GM13976 (cell line): ENCODE measurements around the gene KCND3.

Source experiments
- DNase-seq: peaks from one replicate; pipeline ENCODE4 v3.0.0; 2012; ENCODE audit warnings: low spot score
- CTCF ChIP-seq: IDR thresholded peaks from 2 replicates; pipeline ENCODE4 v1.5.1; 2012; ENCODE audit warnings: borderline replicate concordance, mild to moderate bottlenecking; ENCODE audit not compliant: insufficient read depth; ENCODE audit errors: extremely low read depth, missing control alignments, control extremely low read depth
- in situ Hi-C: fragments of 300-500 bp; cut with MboI; formaldehyde crosslinking; loops from one replicate; pipeline ENCODE4 v1.12.0; 2022; ENCODE audit warnings: low sequenced_read_pairs, mixed read lengths, inconsistent platforms; ENCODE audit not compliant: unreplicated experiment

KCND3 gene

GRCh38 chr1:111867868-111868440 is 121.5 kb downstream of the KCND3 start:
- in situ Hi-C loops, result no loop called here
- TF ChIP-seq CTCF, result no peak

GRCh38 chr1:111864862-111865261 is 124.6 kb downstream of the KCND3 start:
- no peak for DNase-seq
- TF ChIP-seq CTCF, result no peak
- in situ Hi-C loops, result no loop called here

More at GRCh38 chr1:111867868-111868440, 121.5 kb downstream of the KCND3 start:
- DNase-seq, result no peak

GRCh38 chr1:111863401-111863800 is 126.1 kb downstream of the KCND3 start:
- TF ChIP-seq CTCF, result no peak
- DNase-seq, result no peak
- in situ Hi-C loops, result no loop called here

- TF ChIP-seq CTCF, result no peak
- in situ Hi-C loops, result no loop called here
- DNase-seq, result no peak
Measured at GRCh38 chr1:111862599-111862998, 126.9 kb downstream of the KCND3 start.

- in situ Hi-C loops, result no loop called here
- no peak for DNase-seq
- TF ChIP-seq CTCF, result no peak
Measured at GRCh38 chr1:111861523-111861922, 127.9 kb downstream of the KCND3 start.

- no peak for DNase-seq
- TF ChIP-seq CTCF, result no peak
- in situ Hi-C loops, result no loop called here
Measured at GRCh38 chr1:111857194-111857651, 132.2 kb downstream of the KCND3 start.

- no peak for DNase-seq
- in situ Hi-C loops, result no loop called here
- no peak for TF ChIP-seq CTCF
Measured at GRCh38 chr1:111856411-111857185, 132.9 kb downstream of the KCND3 start.
